Body of pancreas (tissue), 4 donors: ENCODE measurements around the gene GRIP1.

Source experiments
- POLR2A ChIP-seq, 3 donors: fragments of 450-650 bp; IDR thresholded peaks; one replicate each; pipeline ENCODE4 v1.6.1; 2016; ENCODE audit warnings: antibody characterized with exemption in 3 of 3, mild to moderate bottlenecking in 2 of 3
- TF ChIP-seq, protein P1 (sequence below), 7 experiments: fragments of 450-650 bp in 4 of 7; fragments of 200-600 bp in 3 of 7; sonication (generic) in 3 of 7; IDR thresholded peaks; one replicate each; pipeline ENCODE4 v1.5.1; 2016 to 2019; ENCODE audit warnings: antibody characterized with exemption in 7 of 7

GRCh38 chr12:66653796-66654195, 25.1 kb downstream of the GRIP1 start:
- TF ChIP-seq, protein P1, sequence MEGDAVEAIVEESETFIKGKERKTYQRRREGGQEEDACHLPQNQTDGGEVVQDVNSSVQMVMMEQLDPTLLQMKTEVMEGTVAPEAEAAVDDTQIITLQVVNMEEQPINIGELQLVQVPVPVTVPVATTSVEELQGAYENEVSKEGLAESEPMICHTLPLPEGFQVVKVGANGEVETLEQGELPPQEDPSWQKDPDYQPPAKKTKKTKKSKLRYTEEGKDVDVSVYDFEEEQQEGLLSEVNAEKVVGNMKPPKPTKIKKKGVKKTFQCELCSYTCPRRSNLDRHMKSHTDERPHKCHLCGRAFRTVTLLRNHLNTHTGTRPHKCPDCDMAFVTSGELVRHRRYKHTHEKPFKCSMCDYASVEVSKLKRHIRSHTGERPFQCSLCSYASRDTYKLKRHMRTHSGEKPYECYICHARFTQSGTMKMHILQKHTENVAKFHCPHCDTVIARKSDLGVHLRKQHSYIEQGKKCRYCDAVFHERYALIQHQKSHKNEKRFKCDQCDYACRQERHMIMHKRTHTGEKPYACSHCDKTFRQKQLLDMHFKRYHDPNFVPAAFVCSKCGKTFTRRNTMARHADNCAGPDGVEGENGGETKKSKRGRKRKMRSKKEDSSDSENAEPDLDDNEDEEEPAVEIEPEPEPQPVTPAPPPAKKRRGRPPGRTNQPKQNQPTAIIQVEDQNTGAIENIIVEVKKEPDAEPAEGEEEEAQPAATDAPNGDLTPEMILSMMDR (IDR thresholded peaks at IDR 0.05): no peak
- no peak for TF ChIP-seq POLR2A (IDR thresholded peaks at IDR 0.05)
